Measurements from ENCODE around the gene SWAP70. TPM values are rescaled to one million over a fixed set of nuclear protein-coding genes. Genes with fewer than 3 reads are reported as not detected.

The SWAP70 gene
- total and polyA plus RNA-seq, 2 of the 13 experiments (the other 11 are each of a cell fraction or from before 2014, with no cell fraction given) = 4.6 to 8.7 TPM

DNA sequence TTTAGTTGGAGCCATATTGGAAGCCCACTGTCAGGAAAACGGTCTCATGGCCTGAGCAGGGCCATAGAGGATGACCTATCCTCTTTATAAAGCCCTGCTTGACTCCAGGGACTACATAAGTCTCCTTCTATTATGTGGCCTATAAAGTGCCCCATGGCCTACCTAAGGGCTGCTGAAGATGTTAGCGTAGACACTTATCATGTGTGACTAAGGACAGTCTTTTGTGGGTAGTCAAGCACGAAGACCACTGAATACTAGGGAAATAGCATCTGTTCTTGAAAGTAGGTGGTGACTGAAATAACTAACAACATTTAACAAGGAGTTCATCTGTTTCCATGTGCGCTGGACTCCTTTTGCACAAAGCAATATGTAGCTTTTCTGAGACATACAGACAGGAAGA is 117.1 kb downstream of the SWAP70 start:
- no peak overlapping the region for H3K9ac ChIP-seq (ENCODE audit: insufficient read depth, low read depth, low read length)
- H3K27me3 ChIP-seq (ENCODE audit: control insufficient read depth in 1 of 2, insufficient read depth in 2 of 2, low read length in 2 of 2) = no peaks in the 10 kb centered on the region; a peak in 1 of 5 replicates
- CTCF ChIA-PET (ENCODE audit: low intra/inter-chr PET ratio, low total read pairs) = no interaction called here
- intact Hi-C loops (cut with micrococcal nuclease; ENCODE audit: unreplicated experiment) (no loop called here), in situ Hi-C loops (cut with HindIII; ENCODE audit: extremely low pct_ligation_motif_present, low pct_unique_long_range_greater_than_20kb) (no loop called here)
- no peak for FAIRE-seq
- H4K20me1 ChIP-seq (ENCODE audit: insufficient read depth, low read length) = no peaks in the 10 kb centered on the region
- 96% methylated on average over 3 of the region's 4 CpGs for WGBS (ENCODE audit: low lambda C conversion rate)
- H3K36me3 ChIP-seq (replicated peaks in 1 of 2; ENCODE audit: control insufficient read depth in 1 of 2, insufficient read depth in 2 of 2, low read length in 2 of 2) = peaks cover 11 to 45% of the 10 kb centered on the region in 2 experiments; a peak in 4 of 5 replicates
- H3K79me2 ChIP-seq (ENCODE audit: insufficient read depth, low read length) = no peaks in the 10 kb centered on the region
- no peak overlapping the region for H3K4me3 ChIP-seq (replicated peaks in 1 of 3; ENCODE audit: insufficient read depth in 1 of 3, low read depth in 2 of 3, low read length in 3 of 3)
- H3K4me2 ChIP-seq (ENCODE audit: low read depth, low read length) = no peak overlapping the region
- no peak for DNase-seq (ENCODE audit: low spot score)
- BruUV-seq (replicated peaks) = no TSS peak
- H3K4me1 ChIP-seq (ENCODE audit: insufficient read depth, low read length) = no peaks in the 10 kb centered on the region
- H3K9me3 ChIP-seq (ENCODE audit: low read length) = no peaks in the 10 kb centered on the region
- H3K27ac ChIP-seq (ENCODE audit: extremely low read length, insufficient read depth, low read length) = no peak overlapping the region
- H2AFZ ChIP-seq (ENCODE audit: low read length) = no peak overlapping the region
- ATAC-seq = no peak
- POLR2A ChIA-PET = no interaction called here
- no peak for TF ChIP-seq ZNF556 (CRISPR knock-in tag; IDR thresholded peaks at IDR 0.05; ENCODE audit: borderline replicate concordance)
- no peak for TF ChIP-seq ZNF333 (CRISPR knock-in tag; IDR thresholded peaks at IDR 0.05; ENCODE audit: borderline replicate concordance)
- TF ChIP-seq, protein P1, sequence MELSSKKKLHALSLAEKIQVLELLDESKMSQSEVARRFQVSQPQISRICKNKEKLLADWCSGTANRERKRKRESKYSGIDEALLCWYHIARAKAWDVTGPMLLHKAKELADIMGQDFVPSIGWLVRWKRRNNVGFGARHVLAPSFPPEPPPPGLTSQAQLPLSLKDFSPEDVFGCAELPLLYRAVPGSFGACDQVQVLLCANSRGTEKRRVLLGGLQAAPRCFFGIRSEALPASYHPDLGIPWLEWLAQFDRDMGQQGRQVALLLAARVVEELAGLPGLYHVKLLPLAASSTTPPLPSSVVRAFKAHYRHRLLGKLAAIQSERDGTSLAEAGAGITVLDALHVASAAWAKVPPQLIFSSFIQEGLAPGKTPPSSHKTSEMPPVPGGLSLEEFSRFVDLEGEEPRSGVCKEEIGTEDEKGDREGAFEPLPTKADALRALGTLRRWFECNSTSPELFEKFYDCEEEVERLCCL (CRISPR knock-in tag; IDR thresholded peaks at IDR 0.05; ENCODE audit: borderline replicate concordance) = no peak
- TF ChIP-seq ZNF441 (CRISPR knock-in tag; IDR thresholded peaks at IDR 0.05; ENCODE audit: borderline replicate concordance) = no peak
- TF ChIP-seq PPARG (CRISPR knock-in tag; conservative IDR thresholded peaks at IDR 0.05) = no peak
- TF ChIP-seq ZNF746 (CRISPR knock-in tag; IDR thresholded peaks at IDR 0.05) = no peak
- no peak for TF ChIP-seq HDAC1 (CRISPR knock-in tag; IDR thresholded peaks at IDR 0.05)
- TF ChIP-seq, protein P2, sequence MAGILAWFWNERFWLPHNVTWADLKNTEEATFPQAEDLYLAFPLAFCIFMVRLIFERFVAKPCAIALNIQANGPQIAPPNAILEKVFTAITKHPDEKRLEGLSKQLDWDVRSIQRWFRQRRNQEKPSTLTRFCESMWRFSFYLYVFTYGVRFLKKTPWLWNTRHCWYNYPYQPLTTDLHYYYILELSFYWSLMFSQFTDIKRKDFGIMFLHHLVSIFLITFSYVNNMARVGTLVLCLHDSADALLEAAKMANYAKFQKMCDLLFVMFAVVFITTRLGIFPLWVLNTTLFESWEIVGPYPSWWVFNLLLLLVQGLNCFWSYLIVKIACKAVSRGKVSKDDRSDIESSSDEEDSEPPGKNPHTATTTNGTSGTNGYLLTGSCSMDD (CRISPR knock-in tag; IDR thresholded peaks at IDR 0.05) = no peak
- TF ChIP-seq, protein P3, sequence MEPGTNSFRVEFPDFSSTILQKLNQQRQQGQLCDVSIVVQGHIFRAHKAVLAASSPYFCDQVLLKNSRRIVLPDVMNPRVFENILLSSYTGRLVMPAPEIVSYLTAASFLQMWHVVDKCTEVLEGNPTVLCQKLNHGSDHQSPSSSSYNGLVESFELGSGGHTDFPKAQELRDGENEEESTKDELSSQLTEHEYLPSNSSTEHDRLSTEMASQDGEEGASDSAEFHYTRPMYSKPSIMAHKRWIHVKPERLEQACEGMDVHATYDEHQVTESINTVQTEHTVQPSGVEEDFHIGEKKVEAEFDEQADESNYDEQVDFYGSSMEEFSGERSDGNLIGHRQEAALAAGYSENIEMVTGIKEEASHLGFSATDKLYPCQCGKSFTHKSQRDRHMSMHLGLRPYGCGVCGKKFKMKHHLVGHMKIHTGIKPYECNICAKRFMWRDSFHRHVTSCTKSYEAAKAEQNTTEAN (CRISPR knock-in tag; conservative IDR thresholded peaks at IDR 0.05) = no peak
- no peak for TF ChIP-seq TCF7 (IDR thresholded peaks at IDR 0.05; ENCODE audit: low read depth)
- no peak for TF ChIP-seq ZNF572 (CRISPR knock-in tag; IDR thresholded peaks at IDR 0.05)
- no peak for TF ChIP-seq FOSL2 (CRISPR knock-in tag; IDR thresholded peaks at IDR 0.05)
- TF ChIP-seq, protein P4, sequence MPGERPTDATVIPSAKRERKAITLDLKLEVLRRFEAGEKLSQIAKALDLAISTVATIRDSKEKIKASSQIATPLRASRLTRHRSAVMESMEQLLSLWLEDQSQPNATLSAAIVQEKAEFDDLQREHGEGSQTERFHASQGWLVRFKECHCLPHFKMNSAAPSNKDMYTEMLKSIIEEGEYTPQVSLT (CRISPR knock-in tag; IDR thresholded peaks at IDR 0.05; ENCODE audit: borderline replicate concordance, low read depth) = no peak
- no peak for TF ChIP-seq DR1 (CRISPR knock-in tag; IDR thresholded peaks at IDR 0.05)
